ENCODE data around the gene NFE2L1.
"Not testable (repeated sequence)": the region's sequence is repeated elsewhere in the genome, so short reads cannot be mapped to it uniquely, and the experiment has no call there.

Gene NFE2L1, protein sequence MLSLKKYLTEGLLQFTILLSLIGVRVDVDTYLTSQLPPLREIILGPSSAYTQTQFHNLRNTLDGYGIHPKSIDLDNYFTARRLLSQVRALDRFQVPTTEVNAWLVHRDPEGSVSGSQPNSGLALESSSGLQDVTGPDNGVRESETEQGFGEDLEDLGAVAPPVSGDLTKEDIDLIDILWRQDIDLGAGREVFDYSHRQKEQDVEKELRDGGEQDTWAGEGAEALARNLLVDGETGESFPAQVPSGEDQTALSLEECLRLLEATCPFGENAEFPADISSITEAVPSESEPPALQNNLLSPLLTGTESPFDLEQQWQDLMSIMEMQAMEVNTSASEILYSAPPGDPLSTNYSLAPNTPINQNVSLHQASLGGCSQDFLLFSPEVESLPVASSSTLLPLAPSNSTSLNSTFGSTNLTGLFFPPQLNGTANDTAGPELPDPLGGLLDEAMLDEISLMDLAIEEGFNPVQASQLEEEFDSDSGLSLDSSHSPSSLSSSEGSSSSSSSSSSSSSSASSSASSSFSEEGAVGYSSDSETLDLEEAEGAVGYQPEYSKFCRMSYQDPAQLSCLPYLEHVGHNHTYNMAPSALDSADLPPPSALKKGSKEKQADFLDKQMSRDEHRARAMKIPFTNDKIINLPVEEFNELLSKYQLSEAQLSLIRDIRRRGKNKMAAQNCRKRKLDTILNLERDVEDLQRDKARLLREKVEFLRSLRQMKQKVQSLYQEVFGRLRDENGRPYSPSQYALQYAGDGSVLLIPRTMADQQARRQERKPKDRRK

DNA sequence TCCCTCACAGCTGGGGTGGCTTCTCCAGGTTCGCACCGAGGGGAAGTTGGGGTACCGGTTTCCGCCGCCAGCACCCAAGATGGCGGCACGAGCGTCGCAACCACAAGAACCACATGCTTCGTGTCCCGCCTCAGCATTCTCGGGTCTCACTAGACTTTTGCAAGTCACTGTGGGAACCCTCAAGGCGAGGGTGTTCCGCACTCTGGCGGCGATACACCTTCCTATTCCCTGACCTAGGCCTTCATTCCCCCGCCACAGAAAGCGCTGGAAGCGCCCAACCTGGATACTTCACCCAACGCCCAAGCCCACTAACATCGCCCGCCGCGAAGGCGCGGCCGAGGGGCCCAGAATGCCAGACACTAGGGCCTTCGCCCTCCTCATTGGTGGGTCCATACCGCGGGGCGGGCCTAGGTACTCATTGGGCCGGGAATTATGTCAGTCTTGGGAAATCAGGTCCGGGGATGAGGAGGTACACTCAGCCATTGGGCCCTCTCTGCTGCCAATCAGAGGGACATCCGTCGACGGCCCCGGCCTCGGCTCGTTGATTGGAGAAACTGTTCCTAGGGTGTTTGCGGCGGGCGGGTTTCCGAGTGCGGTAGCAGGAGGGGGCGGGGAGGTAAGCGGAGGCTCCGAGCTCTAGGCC, at the start of gene NFE2L1:
NFE2L1 (plus strand) TSS at position 619 of the 643 bp plus-strand sequence. CDS start 2,760 bp downstream, outside the sequence.
- Histone ChIP-seq H3K4me1 (ENCODE audit: control insufficient read depth, insufficient read depth, low read length) (no peaks in the 10 kb centered on the region), H3K36me3 (ENCODE audit: control insufficient read depth, insufficient read depth, low read length) (peaks cover 11% of the 10 kb centered on the region; the same call in 1 of the 2 replicates), H3K27ac (ENCODE audit: low read length) (no peak within 1 kb of the TSS), H3K9me3 (ENCODE audit: control insufficient read depth, insufficient read depth, low read length) (no peaks in the 10 kb centered on the region), H3K27me3 (ENCODE audit: control insufficient read depth, insufficient read depth, low read length) (no peaks in the 10 kb centered on the region), H3K4me3 (ENCODE audit: low read length) (peak within 1 kb of the TSS; percentile 84)
- DNase-seq (ENCODE audit: low read depth, low spot score): peak; percentile 99
- WGBS (ENCODE audit: insufficient coverage, insufficient read length): no CpG with 5 or more reads among the region's 47 CpGs

GRCh38 chr17:47999582-47999981, 48.6 kb upstream of the NFE2L1 start:
- H3K4me1 ChIP-seq (ENCODE audit: control insufficient read depth, insufficient read depth, low read length): peaks cover 18% of the 10 kb centered on the region
- H3K27ac ChIP-seq (ENCODE audit: low read length): no peak overlapping the region
- no peak for DNase-seq (ENCODE audit: low read depth, low spot score)
- WGBS (ENCODE audit: insufficient coverage, insufficient read length): no CpG with 5 or more reads among the region's 4 CpGs
- H3K9me3 ChIP-seq (ENCODE audit: control insufficient read depth, insufficient read depth, low read length): no peaks in the 10 kb centered on the region
- no peaks in the 10 kb centered on the region for H3K27me3 ChIP-seq (ENCODE audit: control insufficient read depth, insufficient read depth, low read length)
- H3K36me3 ChIP-seq (ENCODE audit: control insufficient read depth, insufficient read depth, low read length): no peaks in the 10 kb centered on the region
- no peak overlapping the region for H3K4me3 ChIP-seq (ENCODE audit: low read length)

- no peaks in the 10 kb centered on the region for H3K36me3 ChIP-seq (ENCODE audit: control insufficient read depth, insufficient read depth, low read length)
- H3K27ac ChIP-seq (ENCODE audit: low read length): no peak overlapping the region
- H3K4me1 ChIP-seq (ENCODE audit: control insufficient read depth, insufficient read depth, low read length): peaks cover 15% of the 10 kb centered on the region
- H3K4me3 ChIP-seq (ENCODE audit: low read length): no peak overlapping the region
- no peak for DNase-seq (ENCODE audit: low read depth, low spot score)
- no peaks in the 10 kb centered on the region for H3K27me3 ChIP-seq (ENCODE audit: control insufficient read depth, insufficient read depth, low read length)
- H3K9me3 ChIP-seq (ENCODE audit: control insufficient read depth, insufficient read depth, low read length): no peaks in the 10 kb centered on the region
- no CpG with 5 or more reads among the region's 1 CpG for WGBS (ENCODE audit: insufficient coverage, insufficient read length)
Observed at GRCh38 chr17:48001197-48001596, 47.0 kb upstream of the NFE2L1 start.

GRCh38 chr17:48001657-48002056, 46.5 kb upstream of the NFE2L1 start:
- not testable (repeated sequence) for DNase-seq (ENCODE audit: low read depth, low spot score); H3K4me3 ChIP-seq (ENCODE audit: low read length); H3K27ac ChIP-seq (ENCODE audit: low read length); H3K27me3 ChIP-seq (ENCODE audit: control insufficient read depth, insufficient read depth, low read length); H3K36me3 ChIP-seq (ENCODE audit: control insufficient read depth, insufficient read depth, low read length); H3K9me3 ChIP-seq (ENCODE audit: control insufficient read depth, insufficient read depth, low read length)
- WGBS (ENCODE audit: insufficient coverage, insufficient read length): no CpG with 5 or more reads among the region's 5 CpGs
- H3K4me1 ChIP-seq (ENCODE audit: control insufficient read depth, insufficient read depth, low read length): peaks cover 15% of the 10 kb centered on the region

- no CpG with 5 or more reads among the region's 4 CpGs for WGBS (ENCODE audit: insufficient coverage, insufficient read length)
- no peaks in the 10 kb centered on the region for H3K36me3 ChIP-seq (ENCODE audit: control insufficient read depth, insufficient read depth, low read length)
- H3K27me3 ChIP-seq (ENCODE audit: control insufficient read depth, insufficient read depth, low read length): no peaks in the 10 kb centered on the region
- peaks cover 15% of the 10 kb centered on the region for H3K4me1 ChIP-seq (ENCODE audit: control insufficient read depth, insufficient read depth, low read length)
- H3K9me3 ChIP-seq (ENCODE audit: control insufficient read depth, insufficient read depth, low read length): no peaks in the 10 kb centered on the region
- H3K4me3 ChIP-seq (ENCODE audit: low read length): no peak overlapping the region
- DNase-seq (ENCODE audit: low read depth, low spot score): no peak
- H3K27ac ChIP-seq (ENCODE audit: low read length): no peak overlapping the region
Observed at GRCh38 chr17:48002266-48002915, 45.8 kb upstream of the NFE2L1 start.

GRCh38 chr17:48002916-48003416, 45.2 kb upstream of the NFE2L1 start:
- WGBS (ENCODE audit: insufficient coverage, insufficient read length): no CpG with 5 or more reads among the region's 7 CpGs
- DNase-seq (ENCODE audit: low read depth, low spot score): no peak
- H3K9me3 ChIP-seq (ENCODE audit: control insufficient read depth, insufficient read depth, low read length): no peaks in the 10 kb centered on the region
- H3K27me3 ChIP-seq (ENCODE audit: control insufficient read depth, insufficient read depth, low read length): no peaks in the 10 kb centered on the region
- H3K4me3 ChIP-seq (ENCODE audit: low read length): no peak overlapping the region
- H3K4me1 ChIP-seq (ENCODE audit: control insufficient read depth, insufficient read depth, low read length): peaks cover 15% of the 10 kb centered on the region
- H3K27ac ChIP-seq (ENCODE audit: low read length): no peak overlapping the region
- no peaks in the 10 kb centered on the region for H3K36me3 ChIP-seq (ENCODE audit: control insufficient read depth, insufficient read depth, low read length)

DNA sequence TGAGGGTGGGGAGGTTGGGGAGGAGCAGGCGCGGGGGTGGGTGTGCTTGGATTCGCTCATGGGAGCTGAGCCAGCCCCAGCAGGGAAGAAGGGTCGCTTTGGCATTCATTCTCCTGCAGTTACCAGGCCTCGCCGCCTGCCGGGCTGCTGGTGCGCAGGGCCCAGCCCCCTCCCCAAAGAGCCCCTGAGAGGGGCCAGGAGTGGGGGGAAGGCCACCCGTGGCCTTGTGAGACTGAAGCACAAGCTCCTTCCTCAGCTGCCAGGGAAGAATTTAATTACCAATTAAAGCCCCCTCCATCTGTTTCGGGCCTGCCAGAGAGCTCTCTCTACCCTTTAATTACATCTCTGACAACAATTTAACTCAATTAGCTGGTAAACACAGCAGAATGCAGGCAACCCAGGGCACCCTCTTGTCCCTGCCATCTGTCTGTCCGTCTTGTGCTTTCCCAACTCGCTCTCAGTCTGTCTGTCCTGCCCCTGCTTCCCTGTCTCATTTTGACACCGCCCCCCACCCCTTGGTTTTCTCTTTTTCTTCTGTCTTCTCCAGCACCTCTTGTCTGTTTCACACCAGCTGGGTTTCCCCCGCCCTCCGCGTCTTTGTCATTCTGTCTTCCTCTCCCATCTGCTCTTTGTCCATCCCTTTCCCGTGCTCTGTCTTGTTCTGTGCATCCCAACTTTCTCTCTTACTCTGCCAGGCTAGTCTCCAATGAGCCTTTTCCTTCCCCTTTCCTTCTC, 44.6 kb upstream of the NFE2L1 start:
- H3K4me3 ChIP-seq (ENCODE audit: low read length): no peak overlapping the region
- H3K27ac ChIP-seq (ENCODE audit: low read length): no peak overlapping the region
- no CpG with 5 or more reads among the region's 17 CpGs for WGBS (ENCODE audit: insufficient coverage, insufficient read length)
- no peaks in the 10 kb centered on the region for H3K27me3 ChIP-seq (ENCODE audit: control insufficient read depth, insufficient read depth, low read length)
- H3K4me1 ChIP-seq (ENCODE audit: control insufficient read depth, insufficient read depth, low read length): peaks cover 15% of the 10 kb centered on the region
- no peaks in the 10 kb centered on the region for H3K9me3 ChIP-seq (ENCODE audit: control insufficient read depth, insufficient read depth, low read length)
- H3K36me3 ChIP-seq (ENCODE audit: control insufficient read depth, insufficient read depth, low read length): no peaks in the 10 kb centered on the region
- no peak for DNase-seq (ENCODE audit: low read depth, low spot score)

- DNase-seq (ENCODE audit: low read depth, low spot score): no peak
- H3K36me3 ChIP-seq (ENCODE audit: control insufficient read depth, insufficient read depth, low read length): no peaks in the 10 kb centered on the region
- no peak overlapping the region for H3K4me3 ChIP-seq (ENCODE audit: low read length)
- H3K9me3 ChIP-seq (ENCODE audit: control insufficient read depth, insufficient read depth, low read length): no peaks in the 10 kb centered on the region
- H3K27me3 ChIP-seq (ENCODE audit: control insufficient read depth, insufficient read depth, low read length): no peaks in the 10 kb centered on the region
- no peak overlapping the region for H3K27ac ChIP-seq (ENCODE audit: low read length)
- WGBS (ENCODE audit: insufficient coverage, insufficient read length): no CpG with 5 or more reads among the region's 3 CpGs
- peaks cover 15% of the 10 kb centered on the region for H3K4me1 ChIP-seq (ENCODE audit: control insufficient read depth, insufficient read depth, low read length)
Observed at GRCh38 chr17:48004983-48005382, 43.2 kb upstream of the NFE2L1 start.

DNA sequence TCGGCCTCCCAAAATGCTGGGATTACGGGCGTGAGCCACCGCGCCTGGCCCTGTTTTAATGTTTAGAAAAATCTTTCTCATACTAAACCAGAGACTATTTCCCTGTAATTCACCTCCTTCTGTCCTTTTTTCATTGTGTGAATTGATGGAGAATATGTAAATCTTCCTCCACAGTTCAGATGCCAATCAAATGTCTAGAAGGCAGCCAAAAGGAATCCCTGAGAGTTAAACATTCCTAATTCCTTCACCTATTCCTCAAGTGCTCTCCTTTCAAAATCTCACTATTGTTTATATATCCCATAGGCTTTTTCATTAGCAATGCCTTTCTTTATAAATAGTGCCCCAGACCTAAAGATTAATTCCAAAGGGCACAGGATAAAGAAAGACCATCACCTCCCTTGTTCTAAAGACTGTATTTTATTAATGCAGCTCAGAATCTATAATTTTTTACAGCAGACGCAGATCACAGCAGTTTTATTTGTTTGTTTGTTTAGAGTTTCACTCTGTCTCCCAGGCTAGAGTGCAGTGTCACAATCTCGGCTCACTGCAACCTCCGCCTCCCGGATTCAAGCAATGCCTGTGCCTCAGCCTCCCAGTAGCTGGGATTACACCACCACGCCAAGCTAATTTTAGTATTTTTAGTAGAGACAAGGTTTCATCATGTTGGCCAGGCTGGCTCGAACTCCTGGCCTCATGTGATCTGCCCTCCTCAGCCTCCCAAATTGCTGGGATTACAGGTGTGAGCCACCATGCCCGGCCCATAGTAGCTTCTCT, 41.0 kb upstream of the NFE2L1 start:
- no peaks in the 10 kb centered on the region for H3K36me3 ChIP-seq (ENCODE audit: control insufficient read depth, insufficient read depth, low read length)
- no CpG with 5 or more reads among the region's 12 CpGs for WGBS (ENCODE audit: insufficient coverage, insufficient read length)
- no peak overlapping the region for H3K27ac ChIP-seq (ENCODE audit: low read length)
- no peaks in the 10 kb centered on the region for H3K9me3 ChIP-seq (ENCODE audit: control insufficient read depth, insufficient read depth, low read length)
- DNase-seq (ENCODE audit: low read depth, low spot score): no peak
- no peak overlapping the region for H3K4me3 ChIP-seq (ENCODE audit: low read length)
- H3K4me1 ChIP-seq (ENCODE audit: control insufficient read depth, insufficient read depth, low read length): peaks cover 15% of the 10 kb centered on the region
- no peaks in the 10 kb centered on the region for H3K27me3 ChIP-seq (ENCODE audit: control insufficient read depth, insufficient read depth, low read length)
